ENCODE results near the gene NFIB.

GRCh38 chr9:14136047-14136635 is 177.8 kb downstream of the NFIB start:
- no peak for TF ChIP-seq CTCF (conservative IDR thresholded peaks at IDR 0.05)
- no peak for TF ChIP-seq EZH2 (IDR thresholded peaks at IDR 0.05; ENCODE audit: low read depth)

All from PC-9 (cell line).